Fibroblast of skin of right biceps (primary cell): Measurements from ENCODE around the gene HES5.

Experiments used
- DNase-seq: peaks from one replicate; pipeline ENCODE4 v3.0.0-alpha.2; 2013

The HES5 gene

GRCh38 chr1:2530513-2531361 is 674 bp upstream of the HES5 start:
- DNase-seq, result no peak

- no peak for DNase-seq
Observed at GRCh38 chr1:2528966-2529783, 888 bp downstream of the HES5 start.

DNA sequence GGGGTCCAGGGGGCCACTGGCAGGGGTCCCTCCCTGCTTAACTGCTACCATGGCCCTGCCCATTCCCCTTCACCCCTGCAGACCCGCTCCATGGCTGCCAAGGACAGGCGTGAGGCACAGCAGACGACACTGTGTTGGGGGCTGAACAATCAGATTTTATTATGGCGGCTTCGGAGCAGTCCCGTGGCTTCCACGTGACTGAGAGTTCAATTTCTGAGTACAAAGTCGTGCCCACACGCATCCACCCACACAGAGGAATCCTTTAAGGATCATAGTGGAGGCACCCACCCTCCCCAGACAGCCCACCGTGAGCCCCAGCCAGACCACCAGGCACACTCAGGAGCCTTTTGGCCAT is 1.5 kb downstream of the HES5 start:
- no peak for DNase-seq

- DNase-seq, result no peak
Observed at GRCh38 chr1:2528016-2528415, 2.0 kb downstream of the HES5 start.

GRCh38 chr1:2527556-2527860 is 2.6 kb downstream of the HES5 start:
- no peak for DNase-seq

DNA sequence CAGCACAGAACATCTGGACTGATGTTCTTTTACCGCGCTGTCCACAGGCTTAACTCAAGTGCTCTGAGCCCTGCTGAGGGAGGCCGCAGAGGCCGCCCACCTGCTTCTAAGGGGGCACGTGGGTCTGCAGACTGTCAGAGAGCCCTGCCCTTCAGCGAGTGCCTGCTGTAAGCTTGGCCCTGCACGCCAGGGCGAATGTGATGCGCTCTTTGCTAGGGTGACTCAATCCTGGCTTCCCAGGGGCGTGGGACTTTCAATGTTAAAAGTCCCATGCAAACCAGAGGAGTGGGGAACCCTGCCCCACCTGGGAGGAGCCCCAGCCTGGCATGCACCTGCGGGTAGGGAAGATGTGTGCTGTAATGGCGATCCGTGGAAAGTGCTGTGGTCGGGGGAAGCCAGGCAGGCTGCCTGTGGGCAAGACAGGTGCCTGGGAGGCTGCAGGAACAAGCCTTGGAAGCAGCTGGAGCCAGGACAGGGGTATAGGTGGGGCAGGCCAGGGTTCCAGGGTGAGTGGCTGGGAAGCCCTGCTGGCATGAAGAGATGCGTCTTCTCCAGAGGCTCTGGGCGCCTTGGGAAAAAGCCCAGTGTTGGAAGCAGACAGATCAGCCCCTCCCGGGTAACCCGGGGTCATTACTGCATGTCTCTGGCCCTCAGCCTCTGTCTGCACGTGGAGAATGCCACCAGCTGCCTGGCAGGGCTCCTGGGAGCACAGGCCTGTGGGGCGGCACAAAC is 3.1 kb downstream of the HES5 start:
- peak; percentile 45 for DNase-seq

DNA sequence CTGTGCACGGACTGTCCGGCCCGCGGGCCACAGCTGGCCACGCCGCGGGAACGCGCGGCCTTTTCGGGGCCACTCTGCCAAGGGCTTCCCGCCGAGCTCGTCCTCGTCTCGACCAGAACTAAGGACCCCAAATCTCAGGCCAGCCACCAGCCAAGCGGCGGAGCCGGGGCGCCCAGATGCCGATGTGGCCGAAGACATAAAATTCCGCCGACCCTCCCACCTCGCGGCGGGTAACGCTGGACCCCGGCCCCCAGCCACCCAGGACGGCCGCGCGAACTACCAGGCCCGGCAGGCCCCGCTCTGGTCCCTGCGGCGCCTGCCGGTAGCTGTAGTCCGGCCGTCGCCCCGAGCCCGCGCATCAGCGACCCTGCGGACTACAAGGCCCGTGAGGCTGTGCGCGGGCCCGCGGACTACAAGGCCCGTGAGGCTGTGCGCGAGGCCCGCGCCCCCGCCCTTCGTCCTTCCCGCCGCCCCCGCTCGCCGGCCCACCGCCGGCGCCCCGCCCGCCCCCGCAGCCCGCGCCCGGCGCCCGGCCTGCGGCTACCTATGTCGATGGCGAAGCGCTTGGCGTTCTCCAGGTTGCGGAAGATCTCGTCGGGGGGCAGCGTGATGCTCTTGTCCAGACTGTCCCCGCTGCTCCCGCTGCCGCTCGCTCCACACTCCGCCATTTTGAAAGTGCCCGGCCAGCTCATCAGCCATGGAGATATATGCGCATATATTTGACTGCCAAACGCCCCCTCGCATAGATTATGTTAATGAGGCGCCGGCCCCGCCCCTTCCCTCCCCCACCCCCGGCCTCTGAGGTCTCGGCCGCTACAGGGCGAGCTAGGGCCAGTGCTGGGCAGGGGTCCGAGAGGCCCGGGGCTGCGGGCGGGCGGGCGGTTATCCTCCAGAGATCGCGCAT is 3.9 kb downstream of the HES5 start, which contains the start of gene PANK4:
PANK4 (minus strand) TSS at position 677 of the 904 bp plus-strand sequence; CDS start at position 668, 9 bp downstream.
- DNase-seq, result peak; percentile 93

GRCh38 chr1:2525572-2525919 is 4.5 kb downstream of the HES5 start:
- no peak for DNase-seq

GRCh38 chr1:2523891-2524609 is 6.0 kb downstream of the HES5 start:
- no peak for DNase-seq

DNA sequence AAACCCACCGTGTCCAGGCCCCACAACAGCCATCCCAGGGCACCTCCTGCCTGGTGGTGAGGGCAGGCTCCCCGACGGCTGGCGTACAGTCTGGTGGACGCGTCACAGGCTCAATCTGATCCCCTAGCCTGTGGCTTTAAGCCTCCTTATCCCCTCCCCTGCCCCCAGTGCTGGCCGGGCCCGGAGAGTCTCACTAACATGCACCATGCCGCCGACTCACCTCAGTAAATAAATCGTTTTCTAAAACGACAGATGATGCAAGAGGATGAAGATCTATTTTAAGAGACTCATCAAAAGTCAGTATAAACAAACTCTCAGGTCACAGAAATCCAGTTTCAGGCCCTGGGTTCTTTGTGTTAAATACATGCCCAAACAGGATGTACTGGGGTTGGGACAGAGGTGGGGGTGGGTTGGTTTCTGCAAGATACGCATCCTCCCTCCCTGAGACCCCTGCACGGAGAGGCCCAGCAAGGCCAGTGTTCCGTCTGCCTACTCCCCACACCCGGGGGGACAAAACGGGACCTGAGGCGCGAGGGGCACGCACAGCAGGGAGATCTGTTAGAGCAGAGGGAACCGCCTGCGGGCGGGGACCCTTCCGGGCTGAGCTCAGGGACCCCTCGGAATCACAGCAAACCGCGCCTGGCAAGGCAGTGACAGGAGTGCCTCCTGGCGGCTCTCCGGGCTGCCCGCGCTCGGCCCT is 6.7 kb downstream of the HES5 start:
- DNase-seq, result peak; percentile 22

DNA sequence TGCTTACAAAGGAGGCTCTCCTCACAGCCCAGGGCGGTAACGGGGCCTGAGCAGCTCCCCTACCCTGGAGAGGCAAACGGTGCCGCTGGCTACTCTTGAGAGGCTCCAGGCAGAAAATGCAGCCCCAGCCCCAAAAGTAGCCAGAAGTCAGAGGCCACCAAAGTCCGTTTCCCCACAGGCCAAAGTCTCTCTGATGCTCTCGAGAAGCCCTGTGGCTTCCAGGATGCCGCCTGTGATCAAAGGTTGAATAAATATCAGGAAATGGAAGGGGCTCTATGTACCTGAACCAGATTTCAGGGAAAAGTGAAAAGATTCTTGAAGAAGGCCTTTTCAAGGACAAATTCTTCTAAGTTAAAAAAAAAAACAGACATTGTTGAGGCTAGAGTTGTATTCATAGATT is 7.8 kb downstream of the HES5 start:
- DNase-seq, result no peak

DNA sequence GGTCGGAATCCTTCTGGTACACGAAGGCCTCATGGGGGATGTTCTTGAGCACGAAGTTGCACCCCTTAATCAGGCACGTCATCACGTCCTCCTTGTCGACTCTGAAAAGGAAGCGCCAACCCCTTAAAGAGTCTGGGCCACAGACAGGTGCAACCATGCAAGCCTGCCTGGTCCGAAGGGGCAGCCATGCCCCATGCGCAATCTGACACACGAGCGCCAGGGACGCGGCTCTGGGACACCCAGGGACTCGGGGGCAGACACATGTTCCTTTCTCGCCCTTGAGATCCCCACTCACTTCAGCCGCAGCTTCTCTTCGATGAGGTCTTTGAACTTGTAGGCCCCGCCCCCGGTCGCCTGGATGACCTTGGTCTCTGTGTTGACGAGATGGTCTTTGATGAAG is 9.3 kb downstream of the HES5 start:
- no peak for DNase-seq

DNA sequence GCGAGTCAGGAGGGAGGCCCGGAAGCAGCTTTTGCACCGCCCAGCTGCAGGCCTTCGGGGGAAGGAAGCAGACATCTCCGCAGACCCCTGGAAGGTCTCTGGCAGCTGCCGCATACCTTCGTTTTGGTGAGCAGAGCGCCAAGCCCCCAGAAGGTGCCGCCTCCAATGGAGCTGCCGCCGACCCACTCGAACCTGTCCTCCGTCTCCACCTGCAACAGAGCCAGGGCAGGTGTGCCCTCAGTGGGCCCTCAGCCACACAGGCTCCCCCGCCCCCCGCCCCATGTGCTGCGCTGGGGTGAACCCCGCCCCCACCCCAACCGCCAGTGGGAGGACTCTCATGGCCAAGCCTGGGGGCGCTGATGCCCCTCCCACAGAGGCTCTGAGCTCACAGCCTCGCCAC is 9.9 kb downstream of the HES5 start:
- DNase-seq, result no peak

- no peak for DNase-seq
Observed at GRCh38 chr1:2519729-2520128, 10.3 kb downstream of the HES5 start.

DNA sequence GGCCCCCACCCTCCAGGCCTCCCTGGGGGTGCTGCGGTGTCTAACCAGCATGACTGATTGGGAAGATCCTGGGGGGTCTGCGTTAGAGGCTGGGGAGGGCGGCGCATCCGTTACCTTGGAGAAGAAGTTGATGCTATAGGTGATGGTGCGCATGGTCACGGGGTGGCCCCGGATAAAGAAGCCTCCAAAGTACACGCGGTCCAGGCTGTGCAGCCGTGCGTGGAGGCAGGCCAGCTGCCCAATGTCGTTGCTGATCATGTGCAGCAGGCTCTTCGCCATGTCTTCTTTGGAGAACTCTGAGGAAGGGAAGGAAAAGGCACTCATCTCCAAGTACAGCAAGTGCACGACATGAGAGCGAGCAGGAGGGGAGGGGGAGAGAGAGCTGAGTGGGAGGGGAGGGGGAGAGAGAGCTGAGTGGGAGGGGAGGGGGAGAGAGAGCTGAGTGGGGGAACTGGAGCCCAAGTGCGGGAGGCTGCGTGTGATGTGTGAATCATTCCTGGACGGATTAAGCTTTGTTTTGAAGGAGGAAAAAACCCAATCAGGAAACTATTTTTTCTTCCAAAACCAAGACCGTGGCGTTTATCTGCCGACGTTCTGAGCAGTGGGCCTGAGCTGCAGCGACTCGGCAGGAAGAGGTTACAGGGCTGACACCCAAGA is 10.9 kb downstream of the HES5 start:
- DNase-seq, result no peak

- DNase-seq, result no peak
Observed at GRCh38 chr1:2518528-2518927, 11.5 kb downstream of the HES5 start.

GRCh38 chr1:2517966-2518365 is 12.1 kb downstream of the HES5 start:
- DNase-seq, result no peak

DNA sequence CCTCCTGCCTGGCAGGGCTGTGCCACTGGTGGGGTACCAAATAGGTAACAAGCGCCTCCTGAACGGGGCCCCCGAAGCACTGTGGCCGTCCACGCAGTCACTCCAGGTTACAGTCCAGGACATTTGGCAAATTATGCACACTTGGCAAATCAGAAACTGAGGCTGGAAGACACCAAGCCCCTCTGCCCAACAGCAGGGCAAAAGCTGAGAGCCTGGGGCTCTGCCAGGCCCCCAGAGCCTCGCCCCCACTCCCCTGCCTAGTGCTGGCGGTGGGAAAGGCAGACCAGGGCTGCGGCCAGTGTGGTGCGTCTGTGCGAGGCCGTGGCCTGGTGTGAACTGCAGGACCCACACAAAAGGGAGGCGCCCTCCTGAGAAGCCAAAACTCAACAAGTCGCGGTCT is 13.1 kb downstream of the HES5 start:
- no peak for DNase-seq

DNA sequence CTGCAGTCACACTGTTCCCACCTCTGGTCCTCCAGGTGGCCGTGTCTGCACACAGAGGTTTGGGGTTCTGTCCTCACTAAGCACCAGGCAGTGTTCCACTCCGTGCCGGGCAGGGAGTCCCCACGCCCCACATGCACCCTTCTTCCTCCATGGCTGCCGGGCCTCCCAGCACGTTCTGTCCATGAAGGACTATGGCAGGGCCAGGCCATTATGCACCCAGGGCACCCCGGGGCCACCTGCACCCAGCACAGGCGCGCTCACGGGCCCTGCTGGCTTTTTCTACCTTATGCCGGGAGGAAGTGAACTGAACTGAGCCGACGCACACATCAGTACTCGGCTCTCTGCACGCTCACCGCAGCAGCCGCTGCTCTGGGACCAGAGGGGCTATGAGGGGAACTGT is 13.9 kb downstream of the HES5 start:
- no peak for DNase-seq

DNA sequence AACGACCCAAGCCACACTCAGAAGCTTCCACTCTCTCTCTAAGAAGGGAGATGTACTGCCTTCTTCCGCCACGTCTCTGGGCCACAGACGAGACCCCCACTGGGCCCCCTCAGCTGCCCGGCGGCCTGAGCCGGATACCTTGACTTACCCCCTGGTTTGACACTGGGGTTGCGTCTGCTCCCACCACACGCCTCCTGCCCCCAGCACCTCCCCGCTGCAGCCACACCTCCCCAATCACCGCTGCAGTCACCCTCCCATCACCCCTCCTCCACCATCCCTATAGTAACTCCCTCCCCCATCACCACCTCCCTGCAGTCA is 14.3 kb downstream of the HES5 start:
- DNase-seq, result no peak
